ENCODE results near the gene IL10RB.

DNA sequence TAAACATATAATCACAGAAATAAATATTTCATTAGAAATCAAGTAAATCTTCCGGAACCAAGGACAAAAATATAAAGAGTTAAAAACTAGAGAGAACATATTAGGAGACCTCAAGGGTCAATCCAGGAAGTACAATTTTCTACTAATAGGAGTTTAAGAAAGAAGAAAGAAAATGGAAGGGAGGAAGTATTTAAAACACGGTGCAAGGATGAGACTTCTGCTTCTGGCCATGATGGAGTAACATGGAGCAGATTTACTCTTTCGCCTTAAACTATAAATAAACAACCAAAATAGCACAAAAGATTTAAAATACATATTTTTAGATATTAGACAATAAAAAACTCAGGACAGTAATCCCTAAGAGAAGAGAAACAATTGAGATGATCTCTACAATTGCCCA is 46.0 kb downstream of the IL10RB start:
- TF ChIP-seq, protein P1, sequence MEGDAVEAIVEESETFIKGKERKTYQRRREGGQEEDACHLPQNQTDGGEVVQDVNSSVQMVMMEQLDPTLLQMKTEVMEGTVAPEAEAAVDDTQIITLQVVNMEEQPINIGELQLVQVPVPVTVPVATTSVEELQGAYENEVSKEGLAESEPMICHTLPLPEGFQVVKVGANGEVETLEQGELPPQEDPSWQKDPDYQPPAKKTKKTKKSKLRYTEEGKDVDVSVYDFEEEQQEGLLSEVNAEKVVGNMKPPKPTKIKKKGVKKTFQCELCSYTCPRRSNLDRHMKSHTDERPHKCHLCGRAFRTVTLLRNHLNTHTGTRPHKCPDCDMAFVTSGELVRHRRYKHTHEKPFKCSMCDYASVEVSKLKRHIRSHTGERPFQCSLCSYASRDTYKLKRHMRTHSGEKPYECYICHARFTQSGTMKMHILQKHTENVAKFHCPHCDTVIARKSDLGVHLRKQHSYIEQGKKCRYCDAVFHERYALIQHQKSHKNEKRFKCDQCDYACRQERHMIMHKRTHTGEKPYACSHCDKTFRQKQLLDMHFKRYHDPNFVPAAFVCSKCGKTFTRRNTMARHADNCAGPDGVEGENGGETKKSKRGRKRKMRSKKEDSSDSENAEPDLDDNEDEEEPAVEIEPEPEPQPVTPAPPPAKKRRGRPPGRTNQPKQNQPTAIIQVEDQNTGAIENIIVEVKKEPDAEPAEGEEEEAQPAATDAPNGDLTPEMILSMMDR (IDR thresholded peaks at IDR 0.05) = no peak
- TF ChIP-seq POLR2AphosphoS5 (IDR thresholded peaks at IDR 0.05) = no peak
